Panc1 (cell line): ENCODE measurements around the gene WIPF1. TPM values are rescaled to one million over a fixed set of nuclear protein-coding genes. Genes with fewer than 3 reads are reported as not detected.

ENCODE experiments used
- ATAC-seq: fragments of 200-7000 bp; cut with Tn5 transposase; 2 replicates; pipeline ENCODE4 v1.9.1; 2020; ENCODE audit warnings: mild to moderate bottlenecking, moderate library complexity
- BruUV-seq: library from RNA; stranded (reverse); fragments of 400-500 nt; replicated peaks from 2 replicates; lab custom pipeline; 2021; lab: Mats Ljungman, UMichigan
- CTCF ChIA-PET: fragments of 300-600 bp; sonication (Branson Sonifier 250); formaldehyde crosslinking; loops from one replicate; lab custom pipeline; 2022; ENCODE audit warnings: antibody characterized with exemption; lab: Charles Lee
- POLR2A ChIA-PET: fragments of 300-600 bp; sonication (Branson Sonifier 250); formaldehyde crosslinking; loops from one replicate; lab custom pipeline; 2022; ENCODE audit warnings: antibody characterized with exemption; lab: Charles Lee
- DNase-seq: peaks from one replicate; pipeline ENCODE4 v3.0.0-alpha.2; 2010; ENCODE audit warnings: low read depth, low spot score
- H3K27ac ChIP-seq: 2 replicates; pipeline ENCODE4 v1.5.1; 2011; ENCODE audit warnings: mild to moderate bottlenecking, low read length, inconsistent platforms
- H3K27me3 ChIP-seq: fragments of 200-500 bp; sonication (Bioruptor generic); 2 replicates; pipeline ENCODE4 v1.6.0; 2014; ENCODE audit warnings: low read length, inconsistent platforms; ENCODE audit not compliant: control insufficient read depth, insufficient read depth
- H3K36me3 ChIP-seq: fragments of 200-500 bp; sonication (Bioruptor generic); 2 replicates; pipeline ENCODE4 v1.5.1; 2014; ENCODE audit warnings: inconsistent platforms, mild to moderate bottlenecking, low read length, moderate library complexity; ENCODE audit not compliant: control insufficient read depth, insufficient read depth
- H3K4me1 ChIP-seq: 2 replicates; pipeline ENCODE4 v1.5.1; 2011; ENCODE audit warnings: inconsistent platforms, mild to moderate bottlenecking, low read length, moderate library complexity; ENCODE audit not compliant: control insufficient read depth, insufficient read depth
- H3K4me3 ChIP-seq, 2 experiments: 2 replicates each; pipeline ENCODE4 v1.5.1; 2011 to 2012; ENCODE audit warnings: low read depth in 2 of 2, low read length in 2 of 2, mild to moderate bottlenecking in 2 of 2, inconsistent platforms in 1 of 2, moderate library complexity in 1 of 2
- H3K9me3 ChIP-seq: fragments of 200-500 bp; sonication (Bioruptor generic); 2 replicates; pipeline ENCODE4 v1.5.1; 2014; ENCODE audit warnings: low read depth, mild to moderate bottlenecking, inconsistent platforms, low read length, moderate library complexity; ENCODE audit not compliant: control insufficient read depth, insufficient read depth
- CTCF ChIP-seq: fragments of 450-650 bp; IDR thresholded peaks from 2 replicates; pipeline ENCODE4 v1.5.1; 2017; ENCODE audit warnings: mild to moderate bottlenecking
- POLR2AphosphoS5 ChIP-seq: IDR thresholded peaks from 2 replicates; pipeline ENCODE4 v1.6.1; 2012; ENCODE audit warnings: mild to moderate bottlenecking, low read depth, low read length, moderate library complexity
- REST ChIP-seq, 2 experiments: IDR thresholded peaks; 2 replicates each; pipeline ENCODE4 v1.6.1; 2011 to 2012; ENCODE audit warnings: low read depth in 2 of 2, control low read depth in 1 of 2, low read length in 1 of 2, mild to moderate bottlenecking in 1 of 2, moderate library complexity in 1 of 2; ENCODE audit not compliant: insufficient read depth in 1 of 2
- SIN3A ChIP-seq: IDR thresholded peaks from 2 replicates; pipeline ENCODE4 v1.6.1; 2012; ENCODE audit warnings: low read depth, mild to moderate bottlenecking, low read length, moderate library complexity, borderline replicate concordance; ENCODE audit not compliant: insufficient read depth
- TCF7L2 ChIP-seq: IDR thresholded peaks from 2 replicates; pipeline ENCODE4 v1.6.1; 2011; ENCODE audit warnings: mild to moderate bottlenecking, low read depth, low read length, inconsistent platforms
- in situ Hi-C: cut with HindIII; loops from 2 replicates; pipeline ENCODE4 v1.10.0; 2016; ENCODE audit warnings: low sequenced_read_pairs, low pct_unique_long_range_greater_than_20kb
- intact Hi-C: fragments of 100-400 bp; cut with micrococcal nuclease; formaldehyde crosslinking; loops from one replicate; pipeline ENCODE4 v1.10.0; 2022; ENCODE audit not compliant: unreplicated experiment
- total RNA-seq: library from RNA; stranded (reverse); gene quantifications from one replicate; pipeline ENCODE4 v1.2.1, GENCODE V29; 2021; ENCODE audit not compliant: unreplicated experiment

Gene WIPF1
- total RNA-seq, 1 experiment from 2014 or later = 8.3 TPM

- in situ Hi-C loops = no loop called here
- no TSS peak for BruUV-seq
- no peak for DNase-seq
These were observed 36.2 kb downstream of the WIPF1 start for GRCh38 chr2:174561283-174561971.

GRCh38 chr2:174560737-174561136 is 36.9 kb downstream of the WIPF1 start:
- DNase-seq (no peak), ATAC-seq (no peak)
- Histone ChIP-seq H3K4me3 (no peak overlapping the region), H3K4me1 (no peaks in the 10 kb centered on the region), H3K27ac (no peak overlapping the region), H3K36me3 (no peaks in the 10 kb centered on the region), H3K9me3 (no peaks in the 10 kb centered on the region), H3K27me3 (no peaks in the 10 kb centered on the region)
- CTCF ChIA-PET = no interaction called here
- POLR2A ChIA-PET = no interaction called here
- BruUV-seq = no TSS peak
- in situ Hi-C loops = no loop called here
- intact Hi-C loops = no loop called here
- TF ChIP-seq CTCF = no peak
- no peak for TF ChIP-seq SIN3A
- TF ChIP-seq TCF7L2 = no peak
- no peak for TF ChIP-seq POLR2AphosphoS5
- no peak for TF ChIP-seq REST (IDR thresholded peaks at IDR 0.05; ENCODE audit: insufficient read depth in 1 of 2, low read depth in 2 of 2, low read length in 1 of 2)

More at GRCh38 chr2:174561283-174561971, 36.2 kb downstream of the WIPF1 start:
- ChIA-PET CTCF (no interaction called here), POLR2A (no interaction called here)
- no peaks in the 10 kb centered on the region for H3K4me1 ChIP-seq
- H3K9me3 ChIP-seq = no peaks in the 10 kb centered on the region
- H3K27me3 ChIP-seq = no peaks in the 10 kb centered on the region
- ATAC-seq = no peak
- H3K27ac ChIP-seq = no peak overlapping the region
- no peak for TF ChIP-seq TCF7L2
- TF ChIP-seq POLR2AphosphoS5 = no peak
- TF ChIP-seq CTCF = no peak
- no peak for TF ChIP-seq REST (IDR thresholded peaks at IDR 0.05; ENCODE audit: insufficient read depth in 1 of 2, low read depth in 2 of 2, low read length in 1 of 2)
- no peak for TF ChIP-seq SIN3A
- H3K4me3 ChIP-seq = no peak overlapping the region
- H3K36me3 ChIP-seq = no peaks in the 10 kb centered on the region
- intact Hi-C loops = no loop called here
